Body of pancreas (tissue), 4 donors: Measurements from ENCODE around the gene CDC45.

Source experiments
- CTCF ChIP-seq, 7 experiments: fragments of 450-650 bp in 4 of 7; fragments of 200-600 bp in 3 of 7; sonication (generic) in 3 of 7; IDR thresholded peaks; one replicate each; pipeline ENCODE4 v1.5.1; 2016 to 2019; ENCODE audit warnings: antibody characterized with exemption in 7 of 7
- POLR2A ChIP-seq, 3 donors: fragments of 450-650 bp; IDR thresholded peaks; one replicate each; pipeline ENCODE4 v1.6.1; 2016; ENCODE audit warnings: antibody characterized with exemption in 3 of 3, mild to moderate bottlenecking in 2 of 3

DNA sequence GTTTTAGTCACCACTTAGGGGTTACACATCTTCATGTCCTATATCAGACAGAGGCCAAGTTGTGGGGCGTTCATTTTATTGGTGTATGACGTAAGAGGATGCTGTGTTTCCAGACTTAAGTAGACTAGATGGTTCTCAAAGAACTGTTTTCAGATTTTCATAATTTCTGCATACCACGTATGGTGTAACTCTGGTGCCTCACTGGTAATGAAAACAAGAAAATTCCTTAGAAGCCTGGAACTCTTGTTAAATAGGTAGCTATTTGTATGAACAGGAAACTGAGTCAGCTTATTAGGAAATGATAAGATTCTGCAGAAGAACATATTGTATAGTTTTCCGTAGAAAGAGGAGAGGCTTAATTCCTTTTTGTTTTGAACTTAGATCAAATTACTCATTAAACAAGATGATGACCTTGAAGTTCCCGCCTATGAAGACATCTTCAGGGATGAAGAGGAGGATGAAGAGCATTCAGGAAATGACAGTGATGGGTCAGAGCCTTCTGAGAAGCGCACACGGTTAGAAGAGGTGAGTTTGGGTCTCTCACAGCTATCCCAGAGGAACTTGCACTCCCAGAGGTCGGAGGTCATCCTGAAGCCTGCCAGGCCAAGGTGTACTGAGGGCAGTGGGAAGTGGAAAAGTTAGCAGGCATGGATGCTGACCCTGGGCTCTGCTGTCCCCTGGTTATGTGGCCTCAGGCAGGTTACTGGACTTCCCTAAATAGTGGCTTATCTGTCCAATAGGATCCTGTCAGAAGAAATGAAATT, 3.9 kb downstream of the CDC45 start:
- TF ChIP-seq CTCF (IDR thresholded peaks at IDR 0.05) (no peak), POLR2A (IDR thresholded peaks at IDR 0.05) (no peak)
